Trophoblast cell (in vitro differentiated cells and primary cell): Measurements from ENCODE around the gene SLC38A4.

Experiments used
- DNase-seq, 2 donors: peaks; one replicate each; pipeline ENCODE4 v3.0.0-alpha.2; 2016
- H2AFZ ChIP-seq: 2 replicates; pipeline ENCODE4 v1.6.1; 2013; ENCODE audit warnings: low read length, moderate library complexity, mild to moderate bottlenecking; ENCODE audit not compliant: insufficient read depth, poor library complexity
- H2AK5ac ChIP-seq: 2 replicates; pipeline ENCODE4 v1.6.1; 2013; ENCODE audit warnings: mild to moderate bottlenecking, low read length
- H2BK120ac ChIP-seq: 2 replicates; pipeline ENCODE4 v1.6.1; 2013; ENCODE audit warnings: low read length, mild to moderate bottlenecking, moderate library complexity; ENCODE audit not compliant: insufficient read depth, poor library complexity
- H2BK12ac ChIP-seq: 2 replicates; pipeline ENCODE4 v1.6.1; 2013; ENCODE audit warnings: mild to moderate bottlenecking, low read length, moderate library complexity
- H2BK5ac ChIP-seq: 2 replicates; pipeline ENCODE4 v1.6.1; 2013; ENCODE audit warnings: low read length, low read depth, moderate library complexity, mild to moderate bottlenecking; ENCODE audit not compliant: poor library complexity
- H3K14ac ChIP-seq: 2 replicates; pipeline ENCODE4 v1.6.1; 2013; ENCODE audit warnings: mild to moderate bottlenecking, low read length
- H3K18ac ChIP-seq: 2 replicates; pipeline ENCODE4 v1.6.1; 2013; ENCODE audit warnings: mild to moderate bottlenecking, low read length
- H3K23ac ChIP-seq: 2 replicates; pipeline ENCODE4 v1.6.1; 2013; ENCODE audit warnings: low read length
- H3K27ac ChIP-seq: 2 replicates; pipeline ENCODE4 v1.5.1; 2013; ENCODE audit warnings: low read depth, mild to moderate bottlenecking, inconsistent platforms, low read length, moderate library complexity
- H3K27me3 ChIP-seq: 2 replicates; pipeline ENCODE4 v1.6.1; 2013; ENCODE audit warnings: inconsistent platforms, mild to moderate bottlenecking, low read length, moderate library complexity; ENCODE audit not compliant: insufficient read depth
- H3K36me3 ChIP-seq, 2 experiments: 1 replicate in 1 of 2; 2 replicates in 1 of 2; pipeline ENCODE4 v1.6.1; 2013; ENCODE audit warnings: low read length in 2 of 2, mild to moderate bottlenecking in 2 of 2, moderate library complexity in 1 of 2; ENCODE audit not compliant: insufficient read depth in 2 of 2, control insufficient read depth in 1 of 2
- H3K4ac ChIP-seq: 2 replicates; pipeline ENCODE4 v1.6.1; 2013; ENCODE audit warnings: low read depth, mild to moderate bottlenecking, low read length, moderate library complexity
- H3K4me1 ChIP-seq, 2 experiments: 1 replicate in 1 of 2; 2 replicates in 1 of 2; pipeline ENCODE4 v1.6.1; 2013; ENCODE audit warnings: low read length in 2 of 2, mild to moderate bottlenecking in 2 of 2, moderate library complexity in 1 of 2; ENCODE audit not compliant: insufficient read depth in 2 of 2, control insufficient read depth in 1 of 2
- H3K4me2 ChIP-seq: 2 replicates; pipeline ENCODE4 v1.6.1; 2013; ENCODE audit warnings: inconsistent platforms, mild to moderate bottlenecking, low read length, moderate library complexity
- H3K4me3 ChIP-seq: 2 replicates; pipeline ENCODE4 v1.5.1; 2013; ENCODE audit warnings: mild to moderate bottlenecking, low read depth, low read length, inconsistent platforms
- H3K79me1 ChIP-seq: one replicate; pipeline ENCODE4 v1.6.1; 2013; ENCODE audit warnings: low read length
- H3K79me2 ChIP-seq: 2 replicates; pipeline ENCODE4 v1.6.1; 2013; ENCODE audit warnings: low read length, mild to moderate bottlenecking; ENCODE audit not compliant: control insufficient read depth, insufficient read depth, poor library complexity
- H3K9ac ChIP-seq: 2 replicates; pipeline ENCODE4 v1.6.1; 2013; ENCODE audit warnings: mild to moderate bottlenecking, low read length
- H3K9me3 ChIP-seq: 2 replicates; pipeline ENCODE4 v1.6.1; 2013; ENCODE audit warnings: low read depth, mild to moderate bottlenecking, control low read depth, inconsistent platforms, low read length; ENCODE audit not compliant: insufficient read depth
- H4K12ac ChIP-seq: 2 replicates; pipeline ENCODE4 v1.6.1; 2013; ENCODE audit warnings: low read depth, mild to moderate bottlenecking, low read length, moderate library complexity
- H4K8ac ChIP-seq: 2 replicates; pipeline ENCODE4 v1.6.1; 2013; ENCODE audit warnings: low read depth, mild to moderate bottlenecking, low read length, moderate library complexity
- H4K91ac ChIP-seq: one replicate; pipeline ENCODE4 v1.6.1; 2013; ENCODE audit warnings: low read depth, mild to moderate bottlenecking, low read length, moderate library complexity
- WGBS: extraction: QIAGEN DNeasy Blood & Tissue Kit; methylation state at CpG from one replicate; pipeline ENCODE4 v1.1.7; 2013; ENCODE audit warnings: missing lambda C conversion rate; ENCODE audit not compliant: insufficient read length, insufficient coverage; ENCODE audit errors: extremely low coverage; 5-methylcytosine and 5-hydroxymethylcytosine counted together

Gene SLC38A4

GRCh38 chr12:46722394-46723185 lies 103.2 kb downstream of the SLC38A4 start:
- Histone ChIP-seq H2BK120ac (no peak overlapping the region), H3K4me1 (no peaks in the 10 kb centered on the region), H3K14ac (no peak overlapping the region), H3K18ac (no peak overlapping the region), H3K23ac (no peak overlapping the region), H3K79me2 (no peaks in the 10 kb centered on the region), H3K9me3 (no peaks in the 10 kb centered on the region), H2BK12ac (no peak overlapping the region), H4K8ac (no peak overlapping the region), H3K9ac (no peak overlapping the region), H3K4ac (no peak overlapping the region), H4K12ac (no peak overlapping the region), H2AFZ (no peak overlapping the region), H2AK5ac (no peak overlapping the region), H3K4me2 (no peak overlapping the region), H3K36me3 (no peaks in the 10 kb centered on the region), H3K27me3 (no peaks in the 10 kb centered on the region), H3K4me3 (no peak overlapping the region), H3K79me1 (no peaks in the 10 kb centered on the region), H4K91ac (no peak overlapping the region), H3K27ac (no peak overlapping the region), H2BK5ac (no peak overlapping the region)
- WGBS = no CpG with 5 or more reads among the region's 3 CpGs
- DNase-seq = no peak

DNA sequence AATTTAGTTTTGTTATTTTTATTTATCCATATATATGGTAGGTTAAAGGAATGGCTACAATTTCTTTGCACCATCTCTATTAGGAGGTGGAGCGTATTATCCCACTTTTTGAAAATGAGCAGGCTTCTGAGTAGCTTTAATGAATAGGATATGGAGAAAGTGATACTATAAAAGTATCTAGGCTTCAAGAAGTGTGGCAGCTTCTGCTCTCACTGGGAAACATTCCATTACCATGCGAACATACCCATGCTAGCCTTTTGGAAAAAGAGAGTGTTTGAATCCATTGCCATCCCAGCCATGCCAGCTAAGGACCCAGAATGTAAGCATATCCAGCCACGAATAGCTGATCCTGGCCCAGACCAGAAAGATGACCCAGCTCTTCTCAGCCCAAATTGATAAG lies 107.3 kb downstream of the SLC38A4 start:
- DNase-seq = no peak
- H2AFZ ChIP-seq = no peak overlapping the region
- no peaks in the 10 kb centered on the region for H3K36me3 ChIP-seq
- H3K27ac ChIP-seq = no peak overlapping the region
- H3K4me2 ChIP-seq = no peak overlapping the region
- H3K14ac ChIP-seq = no peak overlapping the region
- H3K9me3 ChIP-seq = no peaks in the 10 kb centered on the region
- H3K79me2 ChIP-seq = no peaks in the 10 kb centered on the region
- H2BK12ac ChIP-seq = no peak overlapping the region
- H3K27me3 ChIP-seq = no peaks in the 10 kb centered on the region
- no peak overlapping the region for H2BK5ac ChIP-seq
- no peak overlapping the region for H4K91ac ChIP-seq
- whole genome bisulfite sequencing = no CpG with 5 or more reads among the region's 3 CpGs
- H3K23ac ChIP-seq = no peak overlapping the region
- H2AK5ac ChIP-seq = no peak overlapping the region
- no peaks in the 10 kb centered on the region for H3K79me1 ChIP-seq
- no peak overlapping the region for H4K12ac ChIP-seq
- no peak overlapping the region for H3K18ac ChIP-seq
- no peak overlapping the region for H2BK120ac ChIP-seq
- no peak overlapping the region for H4K8ac ChIP-seq
- no peak overlapping the region for H3K9ac ChIP-seq
- no peaks in the 10 kb centered on the region for H3K4me1 ChIP-seq
- no peak overlapping the region for H3K4me3 ChIP-seq
- no peak overlapping the region for H3K4ac ChIP-seq

GRCh38 chr12:46717868-46718267 lies 107.9 kb downstream of the SLC38A4 start:
- Histone ChIP-seq H2BK12ac (no peak overlapping the region), H3K9me3 (no peaks in the 10 kb centered on the region), H2AK5ac (no peak overlapping the region), H4K8ac (no peak overlapping the region), H2BK120ac (no peak overlapping the region), H3K79me1 (no peaks in the 10 kb centered on the region), H3K4me3 (no peak overlapping the region), H3K36me3 (no peaks in the 10 kb centered on the region), H3K27ac (no peak overlapping the region), H3K79me2 (no peaks in the 10 kb centered on the region), H3K14ac (no peak overlapping the region), H2AFZ (no peak overlapping the region), H4K91ac (no peak overlapping the region), H3K18ac (no peak overlapping the region), H3K4me2 (no peak overlapping the region), H4K12ac (no peak overlapping the region), H3K4me1 (no peaks in the 10 kb centered on the region), H2BK5ac (no peak overlapping the region), H3K27me3 (no peaks in the 10 kb centered on the region), H3K9ac (no peak overlapping the region), H3K4ac (no peak overlapping the region), H3K23ac (no peak overlapping the region)
- DNase-seq = no peak
- WGBS = no CpG with 5 or more reads among the region's 3 CpGs

- Histone ChIP-seq H3K27ac (no peak overlapping the region), H3K4me1 (no peaks in the 10 kb centered on the region), H3K79me1 (no peaks in the 10 kb centered on the region), H4K8ac (no peak overlapping the region), H2BK120ac (no peak overlapping the region), H4K12ac (no peak overlapping the region), H3K36me3 (no peaks in the 10 kb centered on the region), H2BK5ac (no peak overlapping the region), H3K23ac (no peak overlapping the region), H3K18ac (no peak overlapping the region), H3K9me3 (no peaks in the 10 kb centered on the region), H4K91ac (no peak overlapping the region), H3K27me3 (no peaks in the 10 kb centered on the region), H3K4me2 (no peak overlapping the region), H3K9ac (no peak overlapping the region), H3K4ac (no peak overlapping the region), H3K79me2 (no peaks in the 10 kb centered on the region), H3K14ac (no peak overlapping the region), H3K4me3 (no peak overlapping the region), H2AFZ (no peak overlapping the region), H2AK5ac (no peak overlapping the region), H2BK12ac (no peak overlapping the region)
- no peak for DNase-seq
Observed at GRCh38 chr12:46717159-46717558, 108.6 kb downstream of the SLC38A4 start.
